Endodermal cell (in vitro differentiated cells): ENCODE data around the gene REV3L. TPM values are rescaled to one million over a fixed set of nuclear protein-coding genes. Genes with fewer than 3 reads are reported as not detected.
"Not testable (repeated sequence)": the region's sequence is repeated elsewhere in the genome, so short reads cannot be mapped to it uniquely, and the experiment has no call there.

Experiments
- DNase-seq: peaks from one replicate; pipeline ENCODE4 v3.0.0-alpha.2; 2017
- H3K27ac ChIP-seq: 2 replicates; pipeline ENCODE4 v1.5.1; 2013; ENCODE audit warnings: mild to moderate bottlenecking, low read depth, low read length, moderate library complexity
- H3K27me3 ChIP-seq: 2 replicates; pipeline ENCODE4 v1.6.1; 2013; ENCODE audit warnings: mild to moderate bottlenecking, low read length, moderate library complexity; ENCODE audit not compliant: insufficient read depth, control insufficient read depth, poor library complexity, severe bottlenecking
- H3K36me3 ChIP-seq: 2 replicates; pipeline ENCODE4 v1.7.0; 2013; ENCODE audit warnings: mild to moderate bottlenecking, low read length, moderate library complexity; ENCODE audit not compliant: control insufficient read depth, insufficient read depth
- H3K4me1 ChIP-seq: one replicate; pipeline ENCODE4 v1.7.0; 2013; ENCODE audit warnings: low read length; ENCODE audit not compliant: control insufficient read depth, insufficient read depth
- H3K4me3 ChIP-seq: 2 replicates; pipeline ENCODE4 v1.5.1; 2013; ENCODE audit warnings: mild to moderate bottlenecking, low read length, moderate library complexity
- H3K9ac ChIP-seq: 2 replicates; pipeline ENCODE4 v1.6.1; 2013; ENCODE audit warnings: mild to moderate bottlenecking, low read length, moderate library complexity; ENCODE audit not compliant: poor library complexity, severe bottlenecking; ENCODE audit errors: extremely low read depth
- H3K9me3 ChIP-seq: 2 replicates; pipeline ENCODE4 v1.6.1; 2013; ENCODE audit warnings: mild to moderate bottlenecking, low read length, moderate library complexity; ENCODE audit not compliant: control insufficient read depth
- H3K27ac Mint-ChIP-seq: 2 replicates; pipeline ENCODE4 v1.8.0; 2020; ENCODE audit warnings: mixed read lengths
- H3K27me3 Mint-ChIP-seq: 2 replicates; pipeline ENCODE4 v1.8.0; 2021; ENCODE audit warnings: mild to moderate bottlenecking, mixed read lengths; ENCODE audit not compliant: insufficient read depth
- H3K36me3 Mint-ChIP-seq: 2 replicates; pipeline ENCODE4 v1.8.0; 2020; ENCODE audit warnings: low read depth, mixed read lengths
- H3K4me1 Mint-ChIP-seq: 2 replicates; pipeline ENCODE4 v1.8.0; 2020; ENCODE audit warnings: mixed read lengths
- H3K4me3 Mint-ChIP-seq: 2 replicates; pipeline ENCODE4 v1.8.0; 2020; ENCODE audit warnings: mild to moderate bottlenecking, moderate library complexity, mixed read lengths
- H3K9me3 Mint-ChIP-seq: 2 replicates; pipeline ENCODE4 v1.8.0; 2020; ENCODE audit warnings: mild to moderate bottlenecking, mixed read lengths
- WGBS, 2 experiments: methylation state at CpG; one replicate each; pipeline versions ENCODE4 v1.1.5 to v1.1.7; 2013; ENCODE audit warnings: missing lambda C conversion rate in 2 of 2, mixed read lengths in 1 of 2; ENCODE audit not compliant: insufficient coverage in 1 of 2, insufficient read length in 1 of 2; 5-methylcytosine and 5-hydroxymethylcytosine counted together
- total RNA-seq, 2 donors: library from RNA; stranded (reverse); fragmentation: NEBNext Ultra II Directional in 1 of 2; extraction: Animal tissue kit (Norgen Biotek cat#: 25700) in 1 of 2; gene quantifications; 2 replicates in 1 of 2; 3 replicates in 1 of 2; pipeline ENCODE4 v1.2.1, GENCODE V29; 2021
- TF ChIP-seq, protein P1 (sequence below): fragments of 200-600 bp; sonication (generic); conservative IDR thresholded peaks from 2 replicates; pipeline ENCODE4 v1.5.0; 2021; ENCODE audit warnings: antibody characterized with exemption, mild to moderate bottlenecking

REV3L gene
- total RNA-seq, 2 donors from 2014 or later, result 19.2 to 28.1 TPM

DNA sequence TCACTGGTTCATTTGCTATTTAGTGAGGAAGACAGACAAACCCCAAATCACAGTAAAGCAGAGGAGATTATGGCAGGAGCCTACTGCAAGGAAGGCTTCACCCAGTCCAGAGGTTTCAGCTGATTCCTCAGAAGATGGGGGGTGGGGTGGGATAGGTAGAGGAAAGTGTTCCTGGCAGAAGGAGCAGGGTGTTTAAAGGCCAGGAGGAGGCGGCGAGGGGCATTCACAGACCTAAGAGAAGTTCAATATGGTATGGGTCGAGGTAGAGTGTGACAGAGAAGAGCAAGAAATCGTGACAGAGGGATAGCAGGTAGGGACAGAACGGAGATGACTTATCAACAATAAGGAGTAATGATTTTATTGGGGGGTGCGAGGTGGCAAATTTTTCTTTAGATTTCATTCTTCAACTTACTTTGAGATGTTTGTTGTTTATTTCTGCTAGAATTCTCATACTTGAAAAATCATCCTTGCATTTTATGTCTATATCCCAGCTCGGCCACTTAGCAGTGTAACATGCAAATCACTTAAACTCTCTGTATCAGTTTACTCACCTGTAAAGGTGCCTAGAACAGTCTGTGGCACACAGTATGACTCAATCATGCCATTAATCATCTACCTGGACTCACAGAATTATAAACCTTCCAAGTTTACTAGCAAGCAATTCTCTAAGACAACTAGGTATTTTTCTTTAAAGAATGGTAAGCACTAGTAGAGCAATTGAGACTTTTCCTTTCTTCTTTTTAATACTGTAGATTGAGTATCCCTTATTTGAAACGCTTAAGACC lies 176.7 kb downstream of the REV3L start:
- no peak overlapping the region for H3K27ac ChIP-seq
- 87 to 95% methylated on average over 6 to 8 of the region's 8 CpGs for WGBS, 2 experiments
- peaks cover 58% of the 10 kb centered on the region for H3K36me3 Mint-ChIP-seq

DNA sequence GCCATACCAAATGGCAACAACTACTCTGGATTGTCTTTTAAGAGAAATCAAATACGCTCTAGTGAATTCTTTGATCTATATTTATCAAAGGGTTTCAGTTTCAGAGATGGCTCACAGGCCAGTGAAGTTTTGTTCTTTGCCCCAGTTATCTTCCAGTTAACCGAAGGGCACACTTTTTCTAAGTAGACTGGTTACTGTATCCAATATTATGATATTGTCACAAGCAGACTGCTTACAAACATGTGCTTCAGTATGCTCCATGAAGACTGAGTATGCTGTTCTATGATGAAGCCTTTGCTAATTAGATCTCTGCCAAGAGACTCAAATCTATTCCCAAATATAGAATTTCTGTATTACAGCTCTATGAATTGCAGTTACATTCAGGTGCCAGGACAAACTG lies 181.1 kb downstream of the REV3L start:
- peaks cover 55% of the 10 kb centered on the region for H3K36me3 Mint-ChIP-seq
- Histone ChIP-seq H3K4me1 (no peaks in the 10 kb centered on the region), H3K9me3 (peaks cover 25% of the 10 kb centered on the region), H3K36me3 (peaks cover 48% of the 10 kb centered on the region), H3K27me3 (no peaks in the 10 kb centered on the region), H3K27ac (no peak overlapping the region), H3K4me3 (no peak overlapping the region), H3K9ac (no peak overlapping the region)
- WGBS, 2 experiments, result 89 to 100% methylated on average over 1 to 2 of the region's 2 CpGs
- H3K4me1 Mint-ChIP-seq, result no peaks in the 10 kb centered on the region
- TF ChIP-seq, protein P1, sequence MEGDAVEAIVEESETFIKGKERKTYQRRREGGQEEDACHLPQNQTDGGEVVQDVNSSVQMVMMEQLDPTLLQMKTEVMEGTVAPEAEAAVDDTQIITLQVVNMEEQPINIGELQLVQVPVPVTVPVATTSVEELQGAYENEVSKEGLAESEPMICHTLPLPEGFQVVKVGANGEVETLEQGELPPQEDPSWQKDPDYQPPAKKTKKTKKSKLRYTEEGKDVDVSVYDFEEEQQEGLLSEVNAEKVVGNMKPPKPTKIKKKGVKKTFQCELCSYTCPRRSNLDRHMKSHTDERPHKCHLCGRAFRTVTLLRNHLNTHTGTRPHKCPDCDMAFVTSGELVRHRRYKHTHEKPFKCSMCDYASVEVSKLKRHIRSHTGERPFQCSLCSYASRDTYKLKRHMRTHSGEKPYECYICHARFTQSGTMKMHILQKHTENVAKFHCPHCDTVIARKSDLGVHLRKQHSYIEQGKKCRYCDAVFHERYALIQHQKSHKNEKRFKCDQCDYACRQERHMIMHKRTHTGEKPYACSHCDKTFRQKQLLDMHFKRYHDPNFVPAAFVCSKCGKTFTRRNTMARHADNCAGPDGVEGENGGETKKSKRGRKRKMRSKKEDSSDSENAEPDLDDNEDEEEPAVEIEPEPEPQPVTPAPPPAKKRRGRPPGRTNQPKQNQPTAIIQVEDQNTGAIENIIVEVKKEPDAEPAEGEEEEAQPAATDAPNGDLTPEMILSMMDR, result no peak
- no peak overlapping the region for H3K4me3 Mint-ChIP-seq
- H3K9me3 Mint-ChIP-seq, result peaks cover 23% of the 10 kb centered on the region
- DNase-seq, result no peak
- H3K27ac Mint-ChIP-seq, result no peak overlapping the region
- no peaks in the 10 kb centered on the region for H3K27me3 Mint-ChIP-seq

More for the DNA sequence above, 176.7 kb downstream of the REV3L start:
- Histone ChIP-seq H3K4me3 (no peak overlapping the region), H3K9me3 (peaks cover 15% of the 10 kb centered on the region), H3K36me3 (peaks cover 51% of the 10 kb centered on the region), H3K4me1 (no peaks in the 10 kb centered on the region), H3K27me3 (no peaks in the 10 kb centered on the region), H3K9ac (no peak overlapping the region)
- H3K27ac Mint-ChIP-seq, result no peak overlapping the region
- H3K4me1 Mint-ChIP-seq, result no peaks in the 10 kb centered on the region
- TF ChIP-seq, protein P1, result no peak
- H3K9me3 Mint-ChIP-seq, result peaks cover 14% of the 10 kb centered on the region
- no peaks in the 10 kb centered on the region for H3K27me3 Mint-ChIP-seq
- peak; percentile 57 for DNase-seq
- H3K4me3 Mint-ChIP-seq, result no peak overlapping the region

DNA sequence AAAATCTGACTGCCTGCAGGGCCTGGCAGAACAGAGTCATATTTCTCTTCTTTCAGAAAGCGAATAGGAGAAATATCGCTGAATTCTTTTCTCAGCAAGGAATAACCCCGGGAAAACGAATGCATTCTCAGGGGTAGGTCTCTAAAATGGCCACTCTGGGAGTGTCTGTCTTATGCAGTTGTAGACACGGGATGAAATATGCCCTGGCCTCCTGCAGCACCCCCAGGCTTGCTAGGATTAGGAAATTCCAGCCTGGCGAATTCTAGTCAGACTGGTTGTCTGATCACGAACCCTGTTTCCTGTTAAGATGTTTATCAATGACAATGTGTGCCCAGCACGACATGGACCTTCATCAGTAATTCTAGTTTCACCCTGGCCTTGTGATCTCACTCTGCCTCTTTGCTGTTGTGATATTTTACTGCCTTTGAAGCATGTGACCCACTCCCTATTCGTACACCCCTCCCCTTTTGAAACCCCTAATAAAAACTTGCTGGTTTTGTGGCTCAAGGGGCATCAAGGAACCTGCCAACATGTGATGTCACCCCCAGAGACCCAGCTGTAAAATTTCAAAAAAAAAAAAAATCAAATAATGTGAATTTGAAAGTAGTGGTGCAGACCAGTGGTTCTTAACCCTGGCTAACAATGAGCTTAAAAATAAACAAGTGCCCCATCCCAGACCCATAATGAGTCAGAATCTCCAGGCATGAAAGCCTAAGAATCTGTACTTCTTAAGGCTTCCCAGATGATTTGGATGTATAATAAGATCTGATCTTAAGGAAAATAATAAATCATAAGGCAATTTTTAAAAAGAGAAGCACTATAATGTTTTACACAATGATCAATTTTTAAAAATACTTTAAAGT lies 181.8 kb downstream of the REV3L start:
- not testable (repeated sequence) for H3K27ac Mint-ChIP-seq, H3K27me3 ChIP-seq, H3K9ac ChIP-seq, H3K4me1 ChIP-seq, H3K27me3 Mint-ChIP-seq, H3K4me3 Mint-ChIP-seq, H3K4me3 ChIP-seq, H3K27ac ChIP-seq, H3K4me1 Mint-ChIP-seq
- H3K36me3 Mint-ChIP-seq, result peaks cover 51% of the 10 kb centered on the region
- WGBS, 2 experiments, result 94 to 99% methylated on average over 8 to 9 of the region's 9 CpGs
- peaks cover 44% of the 10 kb centered on the region for H3K36me3 ChIP-seq
- peaks cover 25% of the 10 kb centered on the region for H3K9me3 ChIP-seq
- H3K9me3 Mint-ChIP-seq, result peaks cover 23% of the 10 kb centered on the region
- peak; percentile 50 for DNase-seq
